SHP77 (cell line): Measurements from ENCODE around the gene EFCC1.
"Not testable (repeated sequence)": the region's sequence is repeated elsewhere in the genome, so short reads cannot be mapped to it uniquely, and the experiment has no call there.

ENCODE experiments used
- DNase-seq, 2 experiments: peaks; one replicate each; lab custom pipeline; 2025; lab: John Stamatoyannopoulos, UW

Gene EFCC1

GRCh38 chr3:129054605-129055104 lies 53.6 kb downstream of the EFCC1 start:
- no peak for DNase-seq

DNA sequence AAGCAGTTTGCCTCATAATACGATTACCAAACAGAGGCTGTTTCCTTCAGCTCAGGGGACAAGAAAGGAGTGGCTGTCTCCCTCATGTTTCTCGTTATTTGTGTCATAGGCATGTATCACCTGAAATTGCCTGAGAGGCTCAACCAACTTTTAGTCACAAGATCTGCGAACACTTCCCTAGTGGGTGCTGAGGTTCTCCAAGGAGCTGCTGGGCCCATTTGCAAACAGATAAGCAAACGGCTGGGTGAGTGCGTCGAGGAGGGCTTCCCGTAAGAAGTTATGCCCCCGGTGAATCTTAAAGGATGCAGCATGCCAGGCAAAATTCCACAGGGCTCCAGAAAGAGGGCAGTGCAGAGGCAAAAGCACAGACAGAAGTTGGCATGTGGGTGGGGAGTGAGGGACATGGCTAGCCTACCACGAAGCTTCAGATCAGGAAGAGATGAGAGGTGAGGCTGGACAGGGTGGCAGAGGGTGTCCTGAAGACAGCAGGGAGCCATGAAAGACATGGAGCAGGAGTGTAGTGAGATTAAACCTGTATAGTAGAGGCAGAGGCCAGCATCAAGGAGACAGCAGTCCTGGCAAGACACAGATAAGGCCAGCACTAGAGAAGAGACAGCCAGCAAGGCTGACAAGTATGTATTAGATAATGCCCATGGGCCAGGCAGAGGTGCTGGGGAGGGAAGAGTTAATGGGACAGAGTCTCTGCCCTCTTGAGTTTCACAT lies 55.5 kb downstream of the EFCC1 start:
- DNase-seq = no peak

DNA sequence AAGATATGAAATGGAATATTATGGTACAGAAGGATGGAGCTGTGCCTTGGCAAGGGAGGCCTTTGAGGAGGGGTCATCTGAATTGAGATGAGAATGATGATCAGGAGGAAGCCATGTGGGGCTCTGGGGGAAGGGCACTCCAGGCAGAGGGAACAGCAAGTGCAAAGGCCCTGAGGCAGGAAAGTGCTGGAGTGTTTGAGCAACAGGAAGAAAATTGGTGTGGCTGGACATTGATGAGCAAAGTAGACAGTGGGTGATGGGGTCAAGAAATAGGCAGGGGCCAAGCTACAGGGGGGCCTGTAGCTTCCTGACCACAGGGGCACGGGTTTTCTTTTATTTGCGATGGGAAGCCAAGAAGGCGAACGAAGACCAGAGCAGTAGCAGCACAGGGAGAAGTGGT lies 56.1 kb downstream of the EFCC1 start:
- DNase-seq = no peak

- peak; percentile 24 to 38 for DNase-seq
These were observed 57.5 kb downstream of the EFCC1 start for GRCh38 chr3:129058441-129059200.

DNA sequence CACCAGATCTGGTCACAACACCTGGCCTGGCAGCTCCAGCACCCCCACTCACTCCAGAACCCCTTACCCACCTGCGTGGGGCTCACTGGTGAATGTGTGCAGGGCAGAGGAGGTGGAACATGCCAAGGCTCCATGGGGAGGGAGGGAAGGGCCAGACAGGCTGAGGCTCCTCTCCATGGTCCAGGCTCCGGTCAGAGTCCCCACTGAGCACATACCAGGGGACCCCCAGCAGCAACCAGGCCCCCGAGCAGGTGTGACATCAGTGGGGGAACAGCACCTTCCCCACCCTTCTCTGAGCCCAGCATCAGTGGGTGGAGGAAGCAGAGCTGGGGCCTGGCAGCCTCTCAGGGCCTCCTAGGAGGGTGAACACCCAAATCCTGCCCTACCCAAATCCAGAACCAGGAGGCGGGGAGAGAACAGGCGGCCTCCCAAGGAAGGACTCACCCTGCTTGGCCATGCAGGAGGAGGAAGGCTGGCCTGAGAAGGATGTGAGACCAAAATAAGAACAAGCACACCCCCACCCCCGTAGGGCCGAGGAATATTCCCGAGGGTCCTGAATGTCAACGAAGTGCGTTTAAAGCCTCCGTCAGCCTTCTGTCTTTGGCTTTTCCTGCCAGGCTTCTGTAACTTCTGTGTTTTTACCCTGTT lies 58.3 kb downstream of the EFCC1 start:
- DNase-seq = no peak

DNA sequence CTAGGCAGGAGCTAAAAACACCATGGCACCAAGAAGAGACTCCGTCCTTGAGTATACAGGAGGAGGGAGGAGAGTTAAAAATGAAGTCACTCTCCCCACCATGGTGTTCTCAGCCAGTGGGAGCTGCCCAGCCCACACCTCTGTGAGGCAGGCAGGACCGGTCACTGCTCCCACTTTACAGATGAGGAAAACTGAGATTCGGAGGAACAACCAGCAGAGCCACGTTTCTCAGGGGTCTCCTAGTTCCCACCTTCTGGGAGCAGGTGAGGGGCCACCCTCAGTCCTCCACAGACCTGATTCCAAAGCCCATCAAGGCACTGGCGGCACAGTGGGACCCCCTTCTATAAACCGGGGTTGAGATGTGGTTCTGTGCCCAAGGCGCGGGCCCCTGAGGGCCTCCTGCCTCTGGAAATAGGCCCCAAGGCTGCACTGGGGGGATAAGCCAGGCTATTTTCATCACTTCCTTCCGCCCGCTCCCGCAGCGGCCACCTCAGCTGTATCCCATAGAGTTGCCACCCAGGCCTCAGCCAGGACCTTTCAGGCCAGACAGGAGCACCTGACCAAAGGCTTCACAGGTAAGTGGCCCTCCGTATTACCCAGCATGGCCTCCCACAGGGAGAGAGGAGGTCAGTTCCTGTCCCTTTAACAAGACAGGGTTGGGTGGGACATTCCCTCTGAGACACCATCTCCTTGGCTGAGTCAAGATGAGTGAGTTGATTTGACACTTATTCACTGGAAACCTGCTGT lies 59.3 kb downstream of the EFCC1 start, which contains the start of gene GP9:
Gene GP9, plus strand, starts transcription at position 504 of the 747 bp plus-strand sequence. CDS start 961 bp downstream, outside the sequence.
- DNase-seq = no peak

DNA sequence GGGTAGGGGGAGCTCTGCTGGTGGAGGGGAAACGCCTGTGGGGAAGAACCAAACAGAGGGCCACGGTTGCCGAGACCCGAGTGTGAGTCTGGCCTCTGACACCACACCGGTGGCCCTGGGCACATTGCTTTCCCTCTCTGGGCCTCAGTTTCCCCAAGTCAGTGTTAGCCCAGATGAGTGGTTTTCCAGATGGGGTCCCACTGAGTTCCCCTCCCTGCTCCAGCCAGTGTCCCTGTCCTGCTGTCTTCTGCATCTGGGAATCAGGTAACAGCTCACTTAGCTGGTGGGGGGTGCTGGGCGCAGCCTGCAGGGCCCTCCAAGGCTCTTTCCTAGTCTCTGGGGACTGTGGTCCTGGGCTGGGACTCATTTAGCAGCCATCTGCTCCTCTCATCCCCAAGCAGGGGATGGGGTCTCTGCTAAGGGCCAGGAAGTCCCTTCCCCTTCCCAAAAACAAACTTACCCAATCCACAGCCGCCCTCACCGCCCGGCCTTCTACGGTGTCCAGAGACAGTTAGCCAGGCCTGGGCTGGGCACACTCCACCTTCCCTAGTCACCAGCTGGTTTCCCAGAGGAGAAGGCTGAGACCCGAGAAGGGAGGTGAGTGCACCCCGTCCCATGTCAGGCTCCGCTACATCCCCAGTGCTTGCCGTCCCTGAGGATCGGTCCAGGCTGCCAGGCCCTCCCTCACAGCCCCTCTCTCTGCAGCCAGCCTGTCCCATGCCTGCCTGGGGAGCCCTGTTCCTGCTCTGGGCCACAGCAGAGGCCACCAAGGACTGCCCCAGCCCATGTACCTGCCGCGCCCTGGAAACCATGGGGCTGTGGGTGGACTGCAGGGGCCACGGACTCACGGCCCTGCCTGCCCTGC lies 60.2 kb downstream of the EFCC1 start:
- no peak for DNase-seq

GRCh38 chr3:129061888-129062834 lies 61.1 kb downstream of the EFCC1 start:
- no peak for DNase-seq

GRCh38 chr3:129063091-129063640 lies 62.1 kb downstream of the EFCC1 start:
- DNase-seq = no peak

- peak in 1 of 2 experiments; percentile 40 for DNase-seq
These were observed 62.9 kb downstream of the EFCC1 start for GRCh38 chr3:129063841-129064482.

DNA sequence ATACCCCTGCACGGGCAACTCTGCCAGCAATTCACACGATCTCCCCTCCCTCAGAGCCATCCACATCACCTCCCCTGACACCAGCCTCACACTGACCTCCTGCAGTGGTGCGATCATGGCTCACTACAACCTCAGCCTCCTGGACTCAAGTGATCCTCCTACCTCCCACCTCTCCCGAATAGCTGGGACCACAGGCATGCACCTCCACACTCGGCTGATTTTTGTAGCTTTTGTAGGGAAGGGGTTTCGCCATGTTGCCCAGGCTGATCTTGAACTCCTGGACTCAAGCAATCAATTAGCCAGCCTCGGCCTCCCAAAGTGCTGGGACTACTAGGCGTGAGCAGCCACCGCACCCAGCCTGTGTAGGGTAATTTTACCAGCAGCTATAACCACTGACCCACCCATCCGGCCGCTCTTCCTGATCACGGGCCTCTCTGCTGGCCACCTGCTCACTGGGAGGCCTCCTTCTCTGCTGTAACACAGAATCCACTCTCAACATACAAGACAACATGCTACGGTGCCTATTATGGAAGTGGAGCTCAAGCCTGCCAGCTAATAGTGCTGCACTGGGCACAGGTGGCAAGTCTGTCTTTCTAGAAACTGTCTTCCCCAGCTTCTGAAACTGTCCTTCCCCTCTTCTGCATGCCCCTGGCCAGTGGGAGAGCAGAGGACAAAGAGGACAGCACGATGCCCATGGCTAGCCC lies 64.1 kb downstream of the EFCC1 start:
- DNase-seq = no peak

- DNase-seq = no peak
These were observed 64.6 kb downstream of the EFCC1 start for GRCh38 chr3:129065720-129066073.

- not testable (repeated sequence) for DNase-seq
These were observed 66.6 kb downstream of the EFCC1 start for GRCh38 chr3:129067719-129068118.

DNA sequence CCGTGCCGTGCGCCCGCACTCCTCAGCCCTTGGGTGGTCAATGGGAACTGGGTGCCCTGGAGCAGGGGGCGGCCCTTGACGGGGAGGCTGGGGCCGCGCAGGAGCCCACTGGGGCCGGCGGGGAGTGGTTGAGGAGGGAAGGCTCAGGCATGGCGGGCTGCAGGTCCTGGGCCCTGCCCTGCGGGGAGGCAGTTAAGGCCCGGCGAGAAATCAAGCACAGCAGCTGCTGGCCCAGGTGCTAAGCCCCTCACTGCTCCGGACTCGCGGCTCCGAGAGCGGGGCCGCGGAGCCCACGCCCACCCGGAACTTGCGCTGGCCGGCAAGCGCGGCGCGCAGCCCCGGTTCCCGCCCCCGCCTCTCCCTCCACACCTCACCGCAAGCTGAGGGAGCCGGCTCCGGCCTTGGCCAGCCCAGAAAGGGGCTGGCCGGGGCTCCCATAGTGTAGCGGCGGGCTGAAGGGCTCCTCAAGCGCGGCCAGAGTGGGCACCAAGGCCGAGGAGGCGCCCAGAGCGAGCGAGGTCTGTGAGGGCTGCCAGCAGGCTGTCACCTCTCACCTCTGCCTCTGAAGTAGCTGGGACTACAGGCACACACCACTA lies 67.3 kb downstream of the EFCC1 start:
- DNase-seq = no peak

DNA sequence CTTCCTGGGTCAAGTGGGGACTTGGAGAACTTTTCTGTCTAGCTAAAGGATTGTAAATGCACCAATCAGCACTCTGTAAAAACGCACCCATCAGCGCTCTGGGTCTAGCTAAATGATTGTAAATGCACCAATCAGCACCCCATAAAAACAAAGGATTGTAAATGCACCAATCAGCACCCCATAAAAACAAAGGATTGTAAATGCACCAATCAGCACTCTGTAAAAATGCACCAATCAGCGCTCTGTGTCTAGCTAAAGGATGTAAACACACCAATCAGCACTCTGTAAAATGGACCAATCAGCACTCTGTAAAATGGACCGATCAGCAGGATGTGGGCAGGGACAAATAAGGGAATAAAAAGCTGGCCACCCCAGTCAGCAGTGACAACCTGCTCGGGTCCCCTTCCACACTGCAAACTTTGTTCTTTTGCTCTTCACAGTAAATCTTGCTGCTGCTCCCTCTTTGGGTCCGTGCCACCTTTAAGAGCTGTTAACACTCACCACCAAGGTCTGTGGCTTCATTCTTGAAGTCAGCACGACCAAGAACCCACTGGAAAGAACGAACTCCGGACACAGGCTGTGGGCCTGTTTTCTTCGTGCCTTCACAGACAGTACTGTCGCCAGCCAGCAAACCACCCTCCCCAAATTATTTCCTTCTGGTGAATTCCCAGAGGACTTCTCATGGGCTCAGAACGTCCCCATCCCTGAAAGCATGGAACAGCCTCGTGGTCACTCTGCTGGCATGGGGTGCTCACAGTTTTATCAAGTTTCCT lies 68.4 kb downstream of the EFCC1 start:
- not testable (repeated sequence) for DNase-seq

DNA sequence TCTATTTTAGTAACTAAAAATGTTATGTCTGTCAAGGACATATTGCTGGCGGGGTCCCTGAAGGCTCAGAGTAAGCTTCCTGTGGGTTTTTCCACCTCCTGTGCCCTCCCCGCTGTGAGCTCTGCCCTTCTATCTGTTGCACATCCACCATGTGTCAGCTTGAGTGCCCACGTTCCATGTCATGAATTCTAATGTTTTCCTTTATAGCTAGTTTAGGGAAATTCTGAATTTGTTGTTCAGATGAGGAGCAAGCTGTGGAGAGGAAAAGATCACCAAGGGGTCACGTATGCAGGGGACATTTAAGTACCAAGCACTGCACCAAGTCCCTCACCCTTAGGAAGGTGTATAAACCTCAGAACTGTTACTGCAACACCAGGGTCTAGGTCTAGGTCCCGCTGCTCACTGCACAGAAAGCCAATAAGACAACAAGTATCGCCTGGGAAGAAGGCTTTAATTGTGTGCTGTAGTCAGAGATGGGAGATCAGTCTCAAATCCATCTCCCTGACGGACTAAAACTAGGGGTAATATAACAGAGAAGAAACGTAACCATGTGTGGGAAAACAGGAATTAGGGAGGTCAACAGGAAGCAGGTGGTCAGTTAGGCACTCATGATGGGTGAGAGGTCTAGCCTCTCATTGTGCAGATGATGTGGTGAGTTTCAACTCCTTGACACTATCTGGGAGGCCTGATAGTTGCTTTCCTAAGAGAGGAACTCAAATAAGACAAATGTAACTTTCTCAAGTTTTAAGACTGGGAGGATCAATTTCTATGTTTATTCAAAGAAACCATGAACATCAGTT lies 69.2 kb downstream of the EFCC1 start:
- DNase-seq = no peak
